ENCODE data around the gene BMP3. TPM values are rescaled to one million over a fixed set of nuclear protein-coding genes. Genes with fewer than 3 reads are reported as not detected.
A peak's percentile ranks its signal among the peaks of the same experiment; 100 is the strongest.

BMP3 gene
- total and polyA plus RNA-seq, 2 of the 8 experiments (the other 6 are each of a cell fraction or from before 2014, with no cell fraction given) = 0.02 TPM; not detected in 1

GRCh38 chr4:80990851-80991250, 39.7 kb upstream of the BMP3 start:
- H3K4me3 ChIP-seq (ENCODE audit: extremely low read depth in 1 of 4, insufficient read depth in 2 of 4, low read depth in 3 of 4, low read length in 4 of 4) = no peak overlapping the region
- no peak overlapping the region for H2AK5ac ChIP-seq (ENCODE audit: low read depth, low read length)
- no peaks in the 10 kb centered on the region for H3K79me2 ChIP-seq (ENCODE audit: control insufficient read depth in 1 of 2, insufficient read depth in 2 of 2, low read length in 2 of 2)
- no peaks in the 10 kb centered on the region for H3K9me3 ChIP-seq (ENCODE audit: insufficient read depth in 2 of 2, low read depth in 1 of 2, low read length in 1 of 2)
- H3K56ac ChIP-seq (replicated peaks; ENCODE audit: insufficient read length, low read depth, low read length) = no peak overlapping the region
- 78% methylated on average over 2 of the region's 2 CpGs; no CpG with 5 or more reads in 1 of the 2 experiments for WGBS, 2 experiments (ENCODE audit: extremely low coverage in 1 of 2, insufficient coverage in 1 of 2, insufficient read length in 1 of 2, insufficient replicate concordance in 2 of 2, low coverage in 1 of 2, low lambda C conversion rate in 2 of 2, missing lambda C conversion rate in 1 of 2)
- no peak overlapping the region for H2BK15ac ChIP-seq (ENCODE audit: low read length)
- H3K27ac ChIP-seq (ENCODE audit: low read depth, low read length) = no peak overlapping the region
- no peak overlapping the region for H2BK5ac ChIP-seq (ENCODE audit: low read depth, low read length)
- H4K91ac ChIP-seq (replicated peaks; ENCODE audit: insufficient read length, low read length) = no peak overlapping the region
- H2BK120ac ChIP-seq (replicated peaks; ENCODE audit: low read depth, low read length) = no peak overlapping the region
- H3K23me2 ChIP-seq (ENCODE audit: low read depth, low read length) = no peaks in the 10 kb centered on the region
- H3K79me1 ChIP-seq (ENCODE audit: low read depth, low read length) = no peaks in the 10 kb centered on the region
- no peak overlapping the region for H4K8ac ChIP-seq (ENCODE audit: extremely low read depth, insufficient read depth, low read length)
- no peak overlapping the region; a peak in 1 of 7 replicates for H3K9ac ChIP-seq (replicated peaks in 1 of 4; ENCODE audit: extremely low read depth in 1 of 4, low read depth in 3 of 4, low read length in 3 of 4)
- no peak overlapping the region for H3K4ac ChIP-seq (replicated peaks; ENCODE audit: insufficient read length, low read depth, low read length)
- no peaks in the 10 kb centered on the region for H4K20me1 ChIP-seq (replicated peaks in 1 of 2; ENCODE audit: control insufficient read depth in 1 of 2, insufficient read depth in 2 of 2, low read length in 2 of 2)
- no peak for FAIRE-seq
- H2AFZ ChIP-seq (ENCODE audit: low read length) = no peak overlapping the region
- peaks cover 0 to 3% (median under 1%) of the 10 kb centered on the region in 4 experiments; a peak in 1 of 7 replicates for H3K4me1 ChIP-seq (replicated peaks in 1 of 4; ENCODE audit: control insufficient read depth in 3 of 4, insufficient read depth in 4 of 4, low read length in 3 of 4)
- H3K27me3 ChIP-seq (replicated peaks in 1 of 4; ENCODE audit: control insufficient read depth in 3 of 4, extremely low read depth in 1 of 4, insufficient read depth in 3 of 4, low read length in 3 of 4) = no peaks in the 10 kb centered on the region
- no peak overlapping the region for H2BK12ac ChIP-seq (ENCODE audit: low read depth, low read length)
- DNase-seq (ENCODE audit: low read depth in 1 of 2, low spot score in 2 of 2) = no peak
- no peak overlapping the region for H4K5ac ChIP-seq (ENCODE audit: insufficient read length, low read depth, low read length)
- CTCF ChIA-PET (ENCODE audit: partially characterized antibody) = interaction anchor here (0.7 to 3.3 kb wide), 15 partner anchors 10 to 638 kb away, joined by 3 to 21 read pairs (median 6); partner anchors contain the start of gene BMP3
- H3K18ac ChIP-seq (ENCODE audit: extremely low read depth, low read length) = no peak overlapping the region
- TF ChIP-seq JUND (IDR thresholded peaks at IDR 0.05; ENCODE audit: low read length) = no peak
- TF ChIP-seq RAD21 (IDR thresholded peaks at IDR 0.05 in 1 of 2, conservative IDR thresholded peaks at IDR 0.05 in 1 of 2; ENCODE audit: low read depth in 2 of 2, low read length in 2 of 2) = peak in 1 of 2 experiments; percentile 2; a peak in 1 of 4 replicates
- POLR2A ChIA-PET (ENCODE audit: partially characterized antibody) = no interaction called here
- H3K23ac ChIP-seq (ENCODE audit: insufficient read length) = no peak overlapping the region
- H3K14ac ChIP-seq (ENCODE audit: insufficient read length) = no peak overlapping the region
- no peak overlapping the region for H2BK20ac ChIP-seq (ENCODE audit: low read length)
- H3K36me3 ChIP-seq (ENCODE audit: control insufficient read depth in 2 of 4, insufficient read depth in 4 of 4, low read length in 3 of 4) = no peaks in the 10 kb centered on the region
- H3K4me2 ChIP-seq (ENCODE audit: insufficient read depth in 1 of 2, low read depth in 2 of 2, low read length in 2 of 2) = no peak overlapping the region
